HL-60 (cell line): ENCODE results near the gene DAGLB.
A peak's percentile ranks its signal among the peaks of the same experiment; 100 is the strongest.

Source experiments
- DNase-seq, 2 experiments: peaks; one replicate each; pipeline ENCODE4 v3.0.0-alpha.2; 2010 to 2020; ENCODE audit warnings: low read depth in 1 of 2, low spot score in 1 of 2
- H3K27ac ChIP-seq: fragments of 250-450 bp; sonication (Bioruptor Pico); replicated peaks from 2 replicates; pipeline ENCODE4 v1.5.1; 2020; ENCODE audit warnings: mild to moderate bottlenecking, moderate library complexity
- H3K27me3 ChIP-seq: fragments of 250-450 bp; sonication (Bioruptor Pico); 2 replicates; pipeline ENCODE4 v1.5.1; 2021; ENCODE audit warnings: mild to moderate bottlenecking, moderate library complexity; ENCODE audit not compliant: insufficient read depth, poor library complexity, severe bottlenecking
- H3K4me3 ChIP-seq: replicated peaks from 2 replicates; pipeline ENCODE4 v1.5.1; 2011; ENCODE audit warnings: mild to moderate bottlenecking, control low read depth, low read length; ENCODE audit not compliant: insufficient read depth
- CTCF ChIP-seq: IDR thresholded peaks from one replicate; pipeline ENCODE4 v1.5.1; 2011; ENCODE audit warnings: low read length, control low read depth, inconsistent platforms; ENCODE audit not compliant: insufficient read depth
- GABPA ChIP-seq: IDR thresholded peaks from 2 replicates; pipeline ENCODE4 v1.6.1; 2012; ENCODE audit warnings: low read depth
- POLR2AphosphoS5 ChIP-seq: IDR thresholded peaks from 2 replicates; pipeline ENCODE4 v1.6.1; 2012; ENCODE audit warnings: low read depth
- REST ChIP-seq: IDR thresholded peaks from 2 replicates; pipeline ENCODE4 v1.6.1; 2012; ENCODE audit warnings: low read depth; ENCODE audit not compliant: insufficient replicate concordance
- SPI1 ChIP-seq: IDR thresholded peaks from 2 replicates; pipeline ENCODE4 v1.6.1; 2012; ENCODE audit warnings: low read depth, mild to moderate bottlenecking, borderline replicate concordance

The DAGLB gene

GRCh38 chr7:6395898-6396595 lies 51.7 kb downstream of the DAGLB start:
- no peak for TF ChIP-seq GABPA
- peak; percentile 49; the same call in 1 of the 2 replicates for TF ChIP-seq SPI1
- Histone ChIP-seq H3K27ac (peak overlapping the region; percentile 12; the same call in 1 of the 2 replicates), H3K27me3 (no peaks in the 10 kb centered on the region), H3K4me3 (peak overlapping the region; percentile 8)
- DNase-seq = peak in 1 of 2 experiments; percentile 73

- TF ChIP-seq CTCF (no peak), POLR2AphosphoS5 (no peak), REST (no peak), GABPA (no peak), SPI1 (no peak)
- no peak overlapping the region for H3K4me3 ChIP-seq
- no peak for DNase-seq
- no peak overlapping the region for H3K27ac ChIP-seq
- no peaks in the 10 kb centered on the region for H3K27me3 ChIP-seq
Measured at GRCh38 chr7:6394114-6394513, 53.6 kb downstream of the DAGLB start.

- Histone ChIP-seq H3K27me3 (no peaks in the 10 kb centered on the region), H3K4me3 (no peak overlapping the region), H3K27ac (no peak overlapping the region)
- no peak for TF ChIP-seq CTCF
- no peak for TF ChIP-seq GABPA
- no peak for TF ChIP-seq REST
- TF ChIP-seq SPI1 = no peak
- TF ChIP-seq POLR2AphosphoS5 = no peak
- no peak for DNase-seq
Measured at GRCh38 chr7:6393667-6394056, 54.1 kb downstream of the DAGLB start.

- no peak overlapping the region for H3K27ac ChIP-seq
Measured at GRCh38 chr7:6392712-6393666, 54.8 kb downstream of the DAGLB start.

More at GRCh38 chr7:6392712-6393666, 54.8 kb downstream of the DAGLB start:
- no peak overlapping the region for H3K4me3 ChIP-seq
- no peak for TF ChIP-seq REST
- no peak for TF ChIP-seq SPI1
- TF ChIP-seq POLR2AphosphoS5 = no peak
- TF ChIP-seq CTCF = no peak
- no peak for TF ChIP-seq GABPA
- no peaks in the 10 kb centered on the region for H3K27me3 ChIP-seq
- peak in 1 of 2 experiments; percentile 49 for DNase-seq
